ENCODE data around the gene HBP1. TPM values are rescaled to one million over a fixed set of nuclear protein-coding genes. Genes with fewer than 3 reads are reported as not detected.

HBP1 gene
- total and polyA plus RNA-seq, 2 of the 13 experiments (the other 11 are each of a cell fraction or from before 2014, with no cell fraction given): 22.9 to 44.1 TPM

DNA sequence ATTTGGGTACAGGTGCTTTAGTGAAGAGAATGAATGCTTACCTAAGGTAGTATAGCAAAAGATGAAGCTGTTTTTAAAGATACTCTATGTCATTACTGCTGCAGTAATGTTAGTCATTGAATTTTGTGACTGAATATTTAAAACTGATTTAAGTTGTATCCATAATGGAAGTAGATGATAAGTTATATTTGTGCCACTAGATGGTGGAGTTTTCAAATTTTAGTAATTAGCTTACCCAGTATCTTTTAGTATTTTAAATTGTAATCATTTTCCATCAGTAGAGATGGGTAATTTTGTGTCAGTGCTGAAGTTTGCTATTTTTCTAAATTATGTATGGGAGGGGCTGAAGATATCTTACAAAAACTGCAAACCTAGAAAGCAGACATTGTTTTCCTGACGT is 25.2 kb downstream of the HBP1 start:
- 100% methylated on average over 1 of the region's 1 CpG for WGBS (ENCODE audit: low lambda C conversion rate)
- Histone ChIP-seq H3K9ac (ENCODE audit: insufficient read depth, low read depth, low read length) (no peak overlapping the region), H3K36me3 (replicated peaks in 1 of 2; ENCODE audit: control insufficient read depth in 1 of 2, insufficient read depth in 2 of 2, low read length in 2 of 2) (peaks cover 12 to 62% of the 10 kb centered on the region in 2 experiments), H3K4me2 (ENCODE audit: low read depth, low read length) (no peak overlapping the region), H3K4me1 (ENCODE audit: insufficient read depth, low read length) (no peaks in the 10 kb centered on the region), H4K20me1 (ENCODE audit: insufficient read depth, low read length) (no peaks in the 10 kb centered on the region; the same call in 1 of the 2 replicates), H3K9me3 (ENCODE audit: low read length) (no peaks in the 10 kb centered on the region), H3K4me3 (replicated peaks in 1 of 3; ENCODE audit: insufficient read depth in 1 of 3, low read depth in 2 of 3, low read length in 3 of 3) (no peak overlapping the region), H3K27ac (ENCODE audit: extremely low read length, insufficient read depth, low read length) (no peak overlapping the region), H3K79me2 (ENCODE audit: insufficient read depth, low read length) (no peaks in the 10 kb centered on the region), H2AFZ (ENCODE audit: low read length) (no peak overlapping the region), H3K27me3 (ENCODE audit: control insufficient read depth in 1 of 2, insufficient read depth in 2 of 2, low read length in 2 of 2) (no peaks in the 10 kb centered on the region)
- DNase-seq (ENCODE audit: low spot score) (no peak), FAIRE-seq (no peak), ATAC-seq (no peak)
- in situ Hi-C loops (cut with HindIII; ENCODE audit: extremely low pct_ligation_motif_present, low pct_unique_long_range_greater_than_20kb): no loop called here
- intact Hi-C loops (cut with micrococcal nuclease; ENCODE audit: unreplicated experiment): no loop called here
- TF ChIP-seq ZNF446 (CRISPR knock-in tag; IDR thresholded peaks at IDR 0.05) (no peak), ZNF816 (CRISPR knock-in tag; IDR thresholded peaks at IDR 0.05; ENCODE audit: borderline replicate concordance) (no peak), TCF12 (IDR thresholded peaks at IDR 0.05) (no peak), TCF12 (CRISPR knock-in tag; IDR thresholded peaks at IDR 0.05) (no peak), ZNF709 (CRISPR knock-in tag; IDR thresholded peaks at IDR 0.05) (no peak), CHD4 (IDR thresholded peaks at IDR 0.05; ENCODE audit: borderline replicate concordance, low read length) (no peak), ZNF678 (CRISPR knock-in tag; IDR thresholded peaks at IDR 0.05) (no peak), CAMTA2 (CRISPR knock-in tag; IDR thresholded peaks at IDR 0.05; ENCODE audit: borderline replicate concordance) (no peak), PAX8 (CRISPR knock-in tag; IDR thresholded peaks at IDR 0.05; ENCODE audit: borderline replicate concordance) (no peak), ZNF367 (CRISPR knock-in tag; IDR thresholded peaks at IDR 0.05; ENCODE audit: borderline replicate concordance) (no peak), ZNF12 (CRISPR knock-in tag; IDR thresholded peaks at IDR 0.05) (no peak), JUND (CRISPR knock-in tag; IDR thresholded peaks at IDR 0.05) (no peak), KDM1A (CRISPR knock-in tag; IDR thresholded peaks at IDR 0.05) (no peak)
- TF ChIP-seq, protein P1, sequence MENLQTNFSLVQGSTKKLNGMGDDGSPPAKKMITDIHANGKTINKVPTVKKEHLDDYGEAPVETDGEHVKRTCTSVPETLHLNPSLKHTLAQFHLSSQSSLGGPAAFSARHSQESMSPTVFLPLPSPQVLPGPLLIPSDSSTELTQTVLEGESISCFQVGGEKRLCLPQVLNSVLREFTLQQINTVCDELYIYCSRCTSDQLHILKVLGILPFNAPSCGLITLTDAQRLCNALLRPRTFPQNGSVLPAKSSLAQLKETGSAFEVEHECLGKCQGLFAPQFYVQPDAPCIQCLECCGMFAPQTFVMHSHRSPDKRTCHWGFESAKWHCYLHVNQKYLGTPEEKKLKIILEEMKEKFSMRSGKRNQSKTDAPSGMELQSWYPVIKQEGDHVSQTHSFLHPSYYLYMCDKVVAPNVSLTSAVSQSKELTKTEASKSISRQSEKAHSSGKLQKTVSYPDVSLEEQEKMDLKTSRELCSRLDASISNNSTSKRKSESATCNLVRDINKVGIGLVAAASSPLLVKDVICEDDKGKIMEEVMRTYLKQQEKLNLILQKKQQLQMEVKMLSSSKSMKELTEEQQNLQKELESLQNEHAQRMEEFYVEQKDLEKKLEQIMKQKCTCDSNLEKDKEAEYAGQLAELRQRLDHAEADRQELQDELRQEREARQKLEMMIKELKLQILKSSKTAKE (CRISPR knock-in tag; IDR thresholded peaks at IDR 0.05; ENCODE audit: borderline replicate concordance): no peak
- TF ChIP-seq, protein P2, sequence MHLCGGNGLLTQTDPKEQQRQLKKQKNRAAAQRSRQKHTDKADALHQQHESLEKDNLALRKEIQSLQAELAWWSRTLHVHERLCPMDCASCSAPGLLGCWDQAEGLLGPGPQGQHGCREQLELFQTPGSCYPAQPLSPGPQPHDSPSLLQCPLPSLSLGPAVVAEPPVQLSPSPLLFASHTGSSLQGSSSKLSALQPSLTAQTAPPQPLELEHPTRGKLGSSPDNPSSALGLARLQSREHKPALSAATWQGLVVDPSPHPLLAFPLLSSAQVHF (CRISPR knock-in tag; IDR thresholded peaks at IDR 0.05): no peak
- TF ChIP-seq, protein P3, sequence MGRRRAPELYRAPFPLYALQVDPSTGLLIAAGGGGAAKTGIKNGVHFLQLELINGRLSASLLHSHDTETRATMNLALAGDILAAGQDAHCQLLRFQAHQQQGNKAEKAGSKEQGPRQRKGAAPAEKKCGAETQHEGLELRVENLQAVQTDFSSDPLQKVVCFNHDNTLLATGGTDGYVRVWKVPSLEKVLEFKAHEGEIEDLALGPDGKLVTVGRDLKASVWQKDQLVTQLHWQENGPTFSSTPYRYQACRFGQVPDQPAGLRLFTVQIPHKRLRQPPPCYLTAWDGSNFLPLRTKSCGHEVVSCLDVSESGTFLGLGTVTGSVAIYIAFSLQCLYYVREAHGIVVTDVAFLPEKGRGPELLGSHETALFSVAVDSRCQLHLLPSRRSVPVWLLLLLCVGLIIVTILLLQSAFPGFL (CRISPR knock-in tag; IDR thresholded peaks at IDR 0.05): no peak
- TF ChIP-seq, protein P4, sequence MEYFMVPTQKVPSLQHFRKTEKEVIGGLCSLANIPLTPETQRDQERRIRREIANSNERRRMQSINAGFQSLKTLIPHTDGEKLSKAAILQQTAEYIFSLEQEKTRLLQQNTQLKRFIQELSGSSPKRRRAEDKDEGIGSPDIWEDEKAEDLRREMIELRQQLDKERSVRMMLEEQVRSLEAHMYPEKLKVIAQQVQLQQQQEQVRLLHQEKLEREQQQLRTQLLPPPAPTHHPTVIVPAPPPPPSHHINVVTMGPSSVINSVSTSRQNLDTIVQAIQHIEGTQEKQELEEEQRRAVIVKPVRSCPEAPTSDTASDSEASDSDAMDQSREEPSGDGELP (IDR thresholded peaks at IDR 0.05; ENCODE audit: borderline replicate concordance, low read depth): no peak
- TF ChIP-seq, protein P5, sequence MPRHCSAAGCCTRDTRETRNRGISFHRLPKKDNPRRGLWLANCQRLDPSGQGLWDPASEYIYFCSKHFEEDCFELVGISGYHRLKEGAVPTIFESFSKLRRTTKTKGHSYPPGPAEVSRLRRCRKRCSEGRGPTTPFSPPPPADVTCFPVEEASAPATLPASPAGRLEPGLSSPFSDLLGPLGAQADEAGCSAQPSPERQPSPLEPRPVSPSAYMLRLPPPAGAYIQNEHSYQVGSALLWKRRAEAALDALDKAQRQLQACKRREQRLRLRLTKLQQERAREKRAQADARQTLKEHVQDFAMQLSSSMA (CRISPR knock-in tag; IDR thresholded peaks at IDR 0.05): no peak
- CTCF ChIA-PET (ENCODE audit: low intra/inter-chr PET ratio, low total read pairs): no interaction called here
- POLR2A ChIA-PET: interaction anchor here (3.5 kb wide), 1 partner anchor 25 kb away, joined by 15 read pairs; the partner anchor contains the start of gene HBP1
- no TSS peak for BruUV-seq (replicated peaks)

Measured in HepG2 (cell line).